ENCODE measurements around the gene IGSF3. TPM values are rescaled to one million over a fixed set of nuclear protein-coding genes. Genes with fewer than 3 reads are reported as not detected.
A peak's percentile ranks its signal among the peaks of the same experiment; 100 is the strongest.

IGSF3 gene
- total and polyA plus RNA-seq, 10 of the 15 experiments (the other 5 are each of a cell fraction or from before 2014, with no cell fraction given) = 1.4 to 18.0 (median 9.6) TPM

DNA sequence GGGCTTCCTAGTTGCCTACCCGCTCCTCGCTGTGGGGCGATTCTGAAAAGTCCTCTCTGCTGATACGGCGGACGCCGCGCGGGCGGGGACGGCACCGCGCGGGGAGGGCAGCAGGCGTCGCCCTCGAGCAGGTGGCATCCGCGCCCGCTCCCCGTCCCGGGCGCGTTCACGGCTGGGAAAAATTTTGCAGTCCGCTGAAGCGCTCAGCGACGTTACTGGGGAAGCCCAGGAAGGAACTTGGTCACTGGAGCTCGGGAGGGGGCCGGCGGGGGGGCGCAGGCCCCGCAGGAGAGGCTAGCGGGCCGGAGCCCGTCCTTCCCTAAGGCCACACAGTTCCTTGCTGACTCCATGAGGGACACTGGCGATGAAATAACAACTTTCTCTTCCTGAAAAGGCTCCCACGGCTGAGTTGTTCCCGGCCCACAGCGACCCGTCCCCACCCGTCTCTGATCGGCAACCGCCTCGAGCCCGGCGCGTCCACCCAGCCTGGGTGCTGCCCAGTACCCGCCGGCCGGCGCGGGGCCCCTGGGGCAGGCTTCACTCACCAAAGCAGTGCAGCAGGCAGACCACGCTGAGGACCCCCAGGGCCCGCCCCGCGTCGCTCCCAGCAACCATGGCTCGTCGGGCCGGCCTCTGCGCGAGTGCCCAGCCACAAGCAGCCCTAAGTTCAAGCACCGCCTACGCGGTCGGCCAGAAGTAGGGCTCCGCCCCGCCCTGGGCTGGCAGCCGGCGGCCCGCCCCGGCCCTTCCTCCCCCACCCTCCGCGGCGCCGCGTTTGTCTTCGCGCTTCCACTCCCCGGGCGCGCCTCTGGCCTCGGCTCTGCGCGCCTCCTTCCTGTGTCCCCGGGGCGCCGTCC, 96.9 kb downstream of the IGSF3 start, which contains the start of gene CD58 (continued):
- TF ChIP-seq REST (IDR thresholded peaks at IDR 0.05; ENCODE audit: low read depth, low read length) (no peak), ETV6 (conservative IDR thresholded peaks at IDR 0.05 in 1 of 2, IDR thresholded peaks at IDR 0.05 in 1 of 2; ENCODE audit: borderline replicate concordance in 1 of 2, low read depth in 1 of 2) (peak in 1 of 2 experiments; percentile 50; a peak in 1 of 4 replicates), GABPA (IDR thresholded peaks at IDR 0.05; ENCODE audit: low read depth) (no peak), RAD51 (IDR thresholded peaks at IDR 0.05) (no peak), SREBF2 (IDR thresholded peaks at IDR 0.05; ENCODE audit: low read length) (no peak), CTCF (IDR thresholded peaks at IDR 0.05 in 2 of 3, conservative IDR thresholded peaks at IDR 0.05 in 1 of 3; ENCODE audit: control insufficient read depth in 2 of 3, extremely low read depth in 1 of 3, insufficient read depth in 1 of 3, low read depth in 3 of 3, low read length in 3 of 3) (peak; percentile 69 to 72 (median 70)), BRCA1 (IDR thresholded peaks at IDR 0.05; ENCODE audit: low read depth, low read length) (no peak), ZNF24 (IDR thresholded peaks at IDR 0.05) (0 out of 2 replicates have a peak, but pooled peaks have one; percentile 15), TCF7 (IDR thresholded peaks at IDR 0.05; ENCODE audit: borderline replicate concordance) (no peak), EED (IDR thresholded peaks at IDR 0.05; ENCODE audit: low read depth) (no peak), TBL1XR1 (IDR thresholded peaks at IDR 0.05; ENCODE audit: low read depth, low read length) (0 out of 2 replicates have a peak, but pooled peaks have one; percentile 64), RAD21 (IDR thresholded peaks at IDR 0.05; ENCODE audit: insufficient read depth, low read depth, low read length) (peak; percentile 32; the same call in 1 of the 2 replicates), SMAD5 (IDR thresholded peaks at IDR 0.05; ENCODE audit: low read depth) (peak; percentile 90), PML (IDR thresholded peaks at IDR 0.05; ENCODE audit: low read length) (peak; percentile 7; the same call in 1 of the 2 replicates), SIX5 (IDR thresholded peaks at IDR 0.05; ENCODE audit: low read depth, low read length, severe bottlenecking) (no peak), SP1 (IDR thresholded peaks at IDR 0.05; ENCODE audit: low read depth, low read length) (peak; percentile 12), LARP7 (IDR thresholded peaks at IDR 0.05) (peak; percentile 73), ZNF274 (IDR thresholded peaks at IDR 0.05; ENCODE audit: insufficient read depth, insufficient read length) (no peak), POLR2AphosphoS5 (IDR thresholded peaks at IDR 0.05; ENCODE audit: low read length) (peak; percentile 80), USF2 (IDR thresholded peaks at IDR 0.05; ENCODE audit: borderline replicate concordance, low read depth, low read length) (no peak), KAT2A (conservative IDR thresholded peaks at IDR 0.05; ENCODE audit: control insufficient read depth, low read depth, low read length) (no peak), ZSCAN29 (IDR thresholded peaks at IDR 0.05) (no peak)
- TF ChIP-seq, protein P1, sequence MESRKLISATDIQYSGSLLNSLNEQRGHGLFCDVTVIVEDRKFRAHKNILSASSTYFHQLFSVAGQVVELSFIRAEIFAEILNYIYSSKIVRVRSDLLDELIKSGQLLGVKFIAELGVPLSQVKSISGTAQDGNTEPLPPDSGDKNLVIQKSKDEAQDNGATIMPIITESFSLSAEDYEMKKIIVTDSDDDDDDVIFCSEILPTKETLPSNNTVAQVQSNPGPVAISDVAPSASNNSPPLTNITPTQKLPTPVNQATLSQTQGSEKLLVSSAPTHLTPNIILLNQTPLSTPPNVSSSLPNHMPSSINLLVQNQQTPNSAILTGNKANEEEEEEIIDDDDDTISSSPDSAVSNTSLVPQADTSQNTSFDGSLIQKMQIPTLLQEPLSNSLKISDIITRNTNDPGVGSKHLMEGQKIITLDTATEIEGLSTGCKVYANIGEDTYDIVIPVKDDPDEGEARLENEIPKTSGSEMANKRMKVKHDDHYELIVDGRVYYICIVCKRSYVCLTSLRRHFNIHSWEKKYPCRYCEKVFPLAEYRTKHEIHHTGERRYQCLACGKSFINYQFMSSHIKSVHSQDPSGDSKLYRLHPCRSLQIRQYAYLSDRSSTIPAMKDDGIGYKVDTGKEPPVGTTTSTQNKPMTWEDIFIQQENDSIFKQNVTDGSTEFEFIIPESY (IDR thresholded peaks at IDR 0.05) = no peak
